Hematopoietic multipotent progenitor cell treated with erythropoietin and hydrocortisone succinate and interleukin-3 and kit ligand, for 17 days (in vitro differentiated cells): ENCODE results near the gene ARHGAP28.
"Not testable (repeated sequence)": the region's sequence is repeated elsewhere in the genome, so short reads cannot be mapped to it uniquely, and the experiment has no call there.

ENCODE experiments used
- DNase-seq: peaks from one replicate; pipeline ENCODE4 v3.0.0-alpha.2; 2015; ENCODE audit warnings: low spot score

Gene ARHGAP28

DNA sequence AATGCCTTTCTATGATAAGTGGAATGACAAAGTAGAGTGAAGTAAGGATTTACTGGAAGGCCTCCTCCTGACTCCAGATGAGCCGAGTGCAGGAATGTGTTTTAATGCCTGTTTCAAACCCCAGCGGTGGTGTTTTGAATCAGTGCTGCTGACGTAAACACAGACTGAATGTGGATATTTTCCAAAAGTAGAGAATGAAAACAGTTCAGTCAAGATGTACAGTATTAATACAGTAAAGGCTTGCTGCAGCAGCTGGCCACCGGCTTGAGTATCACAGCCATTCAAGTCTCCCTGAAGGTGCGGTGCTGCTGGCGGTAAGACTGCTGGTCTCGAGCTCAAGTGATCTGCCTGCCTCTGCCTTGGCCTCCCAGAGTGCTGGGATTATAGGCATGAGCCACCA lies 46.7 kb downstream of the ARHGAP28 start:
- DNase-seq, result no peak

DNA sequence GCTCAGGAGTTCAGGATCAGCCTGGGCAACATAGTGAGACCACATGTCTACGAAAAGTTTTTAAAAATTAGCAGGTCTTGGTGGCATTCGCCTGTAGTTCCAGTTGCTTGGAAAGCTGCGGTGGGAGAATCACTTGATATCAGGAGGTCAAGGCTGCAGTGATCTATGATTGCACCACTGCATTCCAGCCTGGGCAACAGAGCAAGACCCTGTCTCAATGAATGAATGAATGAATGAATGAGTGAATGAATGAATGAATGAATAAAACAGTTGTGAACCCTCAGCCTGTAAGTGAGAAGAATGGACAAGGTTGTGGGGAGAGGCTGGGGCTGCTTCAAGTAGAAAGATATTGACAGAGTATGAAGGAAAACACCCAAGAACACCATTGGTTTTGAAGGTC lies 48.0 kb downstream of the ARHGAP28 start:
- no peak for DNase-seq

DNA sequence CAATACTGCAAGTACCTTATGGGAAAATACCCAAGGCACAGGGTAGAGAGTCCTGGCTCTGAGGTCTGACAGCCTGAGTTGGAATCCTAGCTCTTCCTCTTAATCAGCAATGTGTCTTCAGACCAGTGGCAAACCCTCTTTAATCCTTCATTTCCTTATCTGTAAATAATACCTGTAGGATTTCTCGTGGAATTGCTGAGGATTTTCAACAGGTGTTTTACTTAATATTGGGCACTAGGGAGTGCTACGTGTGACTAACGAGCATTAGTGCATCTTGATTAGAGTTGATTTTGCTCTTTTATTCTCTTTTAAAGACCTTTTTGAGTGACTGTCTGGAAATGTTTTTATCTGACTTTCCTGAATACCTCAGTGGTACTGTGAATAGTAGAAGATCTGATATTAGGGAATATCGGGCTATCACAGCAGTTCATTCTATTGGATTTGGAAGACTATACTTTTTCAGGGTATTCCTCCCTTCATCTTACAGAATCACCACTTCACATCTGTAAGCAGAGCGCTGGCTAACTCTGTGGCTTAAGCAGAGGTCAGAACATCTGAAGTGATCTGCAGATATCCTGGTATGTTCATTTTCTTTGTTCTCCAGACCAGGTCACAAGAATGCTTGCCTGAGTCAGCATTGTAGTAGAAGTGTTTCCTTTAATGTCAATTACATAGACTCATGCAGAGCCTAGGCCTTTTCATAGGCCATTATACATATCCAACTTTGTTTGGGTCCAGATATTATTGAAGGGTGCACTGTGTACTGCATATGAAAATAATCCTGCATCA lies 49.1 kb downstream of the ARHGAP28 start:
- DNase-seq, result no peak

DNA sequence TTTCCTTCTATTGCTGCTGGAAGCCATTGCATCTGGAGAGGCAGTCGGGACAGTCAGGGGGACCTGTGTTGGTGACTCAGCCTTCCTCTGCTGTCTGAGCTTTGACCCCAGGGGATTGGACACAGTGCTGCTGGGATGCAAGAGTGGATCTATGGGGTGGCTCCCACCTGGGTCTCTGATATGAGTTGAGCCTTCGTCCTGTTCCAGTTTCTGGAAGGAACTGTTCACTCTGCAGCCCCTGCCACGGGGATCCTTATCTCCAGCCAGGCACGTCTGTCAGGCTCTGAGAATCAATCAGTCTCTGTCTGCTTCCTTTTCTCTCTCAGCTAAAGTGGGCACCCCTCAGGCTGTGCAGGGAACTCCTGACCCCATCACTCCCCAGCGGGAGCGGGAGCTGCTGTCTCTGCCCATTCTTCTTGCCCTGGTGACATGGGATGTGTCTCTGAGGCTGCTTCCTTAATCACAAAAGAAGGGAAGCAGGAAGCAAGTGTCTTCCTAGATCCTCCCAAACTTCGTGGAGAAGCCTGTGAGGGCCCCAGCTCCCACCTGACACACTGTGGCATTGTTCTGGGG lies 51.7 kb downstream of the ARHGAP28 start:
- no peak for DNase-seq

DNA sequence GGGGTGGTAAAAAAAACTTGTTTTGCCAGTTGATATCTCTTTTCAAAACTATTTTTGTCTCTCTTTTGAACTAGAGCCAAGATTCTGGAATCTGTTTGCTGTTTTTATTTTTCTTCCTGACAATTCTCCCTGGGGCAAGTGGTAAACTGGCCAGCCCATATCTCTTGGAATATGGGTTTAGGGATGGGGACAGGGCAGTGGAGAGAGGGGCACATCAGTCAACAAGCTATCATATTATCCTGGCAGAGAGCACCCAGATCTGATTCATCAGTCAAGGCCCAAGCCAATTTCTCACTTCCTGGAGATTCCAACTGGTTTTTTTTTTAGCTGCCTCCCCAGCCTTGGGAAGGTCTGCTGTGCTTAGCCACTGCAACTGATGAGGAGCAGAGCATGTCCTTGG lies 52.3 kb downstream of the ARHGAP28 start:
- no peak for DNase-seq

DNA sequence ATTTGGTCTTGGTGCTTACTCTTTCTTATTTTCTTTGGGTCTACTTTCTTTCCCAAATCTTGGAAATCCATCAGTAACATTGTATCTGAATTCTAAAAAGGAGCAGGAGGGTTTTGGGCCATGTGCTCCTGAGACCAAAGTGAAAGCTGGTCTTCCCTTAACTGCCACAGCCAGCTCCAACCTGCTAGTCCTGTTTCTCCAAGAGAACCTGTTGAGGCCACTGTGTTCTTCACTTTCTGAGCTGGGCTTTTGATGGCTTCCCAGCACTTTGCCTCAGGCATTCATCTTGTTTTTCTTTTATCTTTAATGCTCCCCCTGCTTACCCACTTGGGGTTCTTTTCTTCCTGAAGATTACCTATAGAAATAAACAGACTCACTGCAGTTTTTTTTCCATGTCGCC lies 53.3 kb downstream of the ARHGAP28 start:
- no peak for DNase-seq

DNA sequence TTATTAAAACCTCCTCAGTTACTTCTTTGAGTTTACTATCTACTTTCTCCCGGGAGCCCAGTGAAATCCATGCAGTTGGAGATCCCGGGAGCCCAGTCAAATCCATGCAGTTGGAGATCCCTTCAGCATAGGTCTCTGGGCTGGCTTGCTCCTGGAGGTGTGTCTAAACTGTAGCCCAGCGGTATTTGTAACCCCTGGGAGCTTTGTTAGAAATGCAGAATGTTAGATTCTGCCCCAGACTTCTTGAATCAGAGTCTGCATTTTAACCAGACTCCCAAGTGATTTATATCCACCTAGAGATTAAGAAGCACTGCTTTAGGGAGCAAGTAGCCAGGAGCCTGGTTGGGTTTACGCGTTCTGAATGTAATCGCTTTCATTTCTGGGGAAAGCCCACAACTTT lies 54.5 kb downstream of the ARHGAP28 start:
- no peak for DNase-seq

DNA sequence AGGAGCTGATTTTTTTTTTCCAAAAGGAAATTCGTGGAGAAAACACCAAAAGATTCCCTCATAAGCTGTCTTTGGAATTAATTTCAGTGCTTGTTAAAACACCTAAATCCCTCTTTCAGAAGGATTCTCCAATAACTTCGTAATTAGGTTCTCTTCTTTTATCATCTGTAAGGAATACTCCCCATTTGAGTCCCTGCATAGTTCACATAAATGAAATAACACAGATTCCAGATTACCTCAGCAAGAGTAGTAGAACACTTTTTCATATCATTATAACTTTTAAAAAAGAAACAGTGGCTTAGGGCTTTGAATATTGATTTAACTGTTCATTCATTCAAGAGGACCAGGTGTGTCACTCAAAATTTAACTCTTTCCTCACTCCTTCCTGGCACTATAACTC lies 55.5 kb downstream of the ARHGAP28 start:
- no peak for DNase-seq

DNA sequence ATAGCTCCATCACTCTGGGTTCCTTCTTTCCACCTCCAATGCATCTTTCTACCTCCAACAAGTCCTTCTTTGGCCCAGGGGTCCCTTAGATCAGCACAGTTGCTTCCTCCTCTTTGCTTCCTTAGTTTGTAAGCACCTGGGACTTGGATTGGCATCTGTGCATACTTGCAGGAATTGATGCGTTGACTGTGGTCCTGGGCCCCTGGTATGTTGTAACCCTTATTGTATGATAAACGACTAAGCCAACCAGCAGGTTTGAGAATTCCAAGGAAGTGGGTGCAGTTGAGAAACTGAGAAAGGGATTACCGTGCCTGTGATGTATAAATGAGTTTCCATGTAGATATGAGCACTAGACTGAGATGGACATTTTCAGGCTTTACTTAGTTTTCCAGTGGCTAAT lies 55.9 kb downstream of the ARHGAP28 start:
- DNase-seq, result no peak

DNA sequence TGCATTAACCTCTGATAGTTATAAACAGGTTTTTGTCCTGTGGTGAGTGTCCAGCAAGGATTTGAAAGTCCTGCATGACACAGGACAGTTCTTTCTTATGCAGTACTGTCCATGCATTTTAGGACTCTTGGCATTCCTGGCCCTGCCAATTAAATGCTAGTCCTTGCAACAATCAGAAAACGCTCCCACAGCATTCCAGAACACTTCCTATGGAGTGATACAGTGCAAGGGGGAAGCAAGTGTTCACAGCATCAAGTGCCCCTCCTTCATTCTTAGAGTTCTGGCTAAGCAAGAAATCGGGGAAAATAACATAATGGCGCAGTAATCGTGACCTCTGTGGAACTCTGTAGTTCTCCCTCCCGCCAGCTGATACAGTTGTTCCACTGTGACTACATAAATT lies 62.9 kb downstream of the ARHGAP28 start:
- no peak for DNase-seq

DNA sequence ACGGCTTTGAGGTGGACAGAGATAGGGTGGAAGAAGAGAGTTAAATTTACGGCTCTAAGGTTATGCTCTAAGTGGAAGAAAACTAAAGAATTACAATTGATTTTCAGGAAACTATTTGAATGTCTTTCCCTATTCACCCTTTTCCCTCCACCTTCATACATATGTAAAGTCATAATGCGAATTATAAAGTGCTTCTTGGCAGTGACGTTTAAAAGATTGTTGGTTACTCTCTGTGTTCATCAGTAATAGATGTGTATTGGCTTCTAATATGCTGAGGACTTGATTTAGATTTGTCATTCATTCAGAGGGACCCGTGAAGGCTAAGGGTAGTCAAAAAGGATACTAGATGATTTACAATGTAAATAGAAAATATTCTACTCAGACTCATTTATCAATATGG lies 63.9 kb downstream of the ARHGAP28 start:
- DNase-seq, result no peak

DNA sequence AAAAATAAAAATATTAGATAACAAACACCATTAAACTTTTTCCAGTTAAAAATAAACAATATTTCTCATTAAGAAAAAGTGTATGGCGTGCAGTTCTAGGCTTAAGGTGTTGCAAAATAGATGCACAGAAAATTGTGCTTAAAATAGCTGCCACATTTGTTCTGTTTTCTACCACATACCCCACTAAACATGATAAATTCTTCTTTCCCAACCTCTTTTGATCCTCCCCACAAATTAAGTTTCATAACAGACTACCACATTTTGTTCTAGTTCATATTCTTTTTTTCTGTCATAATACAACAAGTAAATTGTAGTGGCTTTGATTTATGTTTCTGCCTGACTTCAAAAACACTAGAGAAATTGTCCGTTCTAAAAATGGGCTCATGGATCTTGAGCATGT lies 64.5 kb downstream of the ARHGAP28 start:
- no peak for DNase-seq

DNA sequence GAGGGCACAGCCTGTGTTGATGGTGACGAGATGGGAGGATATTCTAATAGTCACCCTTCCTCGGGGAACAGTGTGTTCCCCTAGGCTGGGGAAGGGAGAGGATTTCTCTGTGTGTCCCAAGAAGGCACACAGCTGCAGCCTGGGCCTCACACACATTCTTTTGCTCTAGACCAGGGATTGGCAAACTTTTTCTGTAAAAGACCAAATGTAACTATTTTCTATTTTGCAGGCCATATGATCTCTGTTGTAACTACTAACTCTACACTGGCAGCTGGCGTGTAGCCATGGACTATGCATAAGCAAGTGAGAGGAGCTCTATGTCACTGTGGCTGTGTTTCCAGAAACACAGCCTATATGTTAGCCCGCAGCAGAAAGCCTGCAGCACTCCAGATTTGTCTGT lies 65.8 kb downstream of the ARHGAP28 start:
- DNase-seq, result no peak

DNA sequence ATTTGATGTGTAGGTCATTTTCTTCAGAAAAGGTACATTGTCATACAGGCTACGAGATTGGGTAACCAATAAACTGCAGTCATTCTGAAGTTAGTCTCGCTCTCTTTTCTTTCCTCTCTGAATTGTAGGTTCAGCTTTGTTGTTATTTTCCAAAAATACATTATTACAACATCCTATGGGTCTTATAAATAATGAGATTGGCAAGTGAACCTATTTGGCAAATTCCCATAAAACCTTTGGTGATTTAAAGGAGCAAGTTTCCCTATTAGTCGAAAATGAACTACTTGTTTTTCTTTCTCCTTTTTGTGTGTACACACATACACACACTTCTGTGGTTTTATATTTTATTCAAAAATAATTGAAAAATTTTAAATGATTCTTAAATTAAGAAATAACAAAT lies 67.0 kb downstream of the ARHGAP28 start:
- DNase-seq, result no peak

DNA sequence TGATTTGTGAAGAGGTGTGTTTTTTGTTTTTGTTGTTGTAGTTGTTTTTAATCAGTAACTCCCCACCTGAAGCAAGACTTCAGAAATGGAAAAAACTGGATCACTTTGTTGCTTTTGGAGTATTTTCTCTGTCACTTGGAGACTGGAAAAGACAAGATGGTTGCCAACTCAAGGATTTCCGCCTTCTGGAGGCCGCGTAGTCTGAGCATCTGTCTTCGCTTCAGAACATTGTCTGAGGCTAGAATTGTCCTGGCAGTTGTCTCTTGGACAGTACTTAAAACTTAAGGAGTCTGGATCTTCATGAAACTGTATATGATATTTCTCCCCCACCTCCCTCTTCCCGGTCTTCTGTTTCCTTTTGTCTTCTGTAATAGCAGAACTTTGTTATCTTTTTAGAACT lies 67.7 kb downstream of the ARHGAP28 start:
- no peak for DNase-seq

DNA sequence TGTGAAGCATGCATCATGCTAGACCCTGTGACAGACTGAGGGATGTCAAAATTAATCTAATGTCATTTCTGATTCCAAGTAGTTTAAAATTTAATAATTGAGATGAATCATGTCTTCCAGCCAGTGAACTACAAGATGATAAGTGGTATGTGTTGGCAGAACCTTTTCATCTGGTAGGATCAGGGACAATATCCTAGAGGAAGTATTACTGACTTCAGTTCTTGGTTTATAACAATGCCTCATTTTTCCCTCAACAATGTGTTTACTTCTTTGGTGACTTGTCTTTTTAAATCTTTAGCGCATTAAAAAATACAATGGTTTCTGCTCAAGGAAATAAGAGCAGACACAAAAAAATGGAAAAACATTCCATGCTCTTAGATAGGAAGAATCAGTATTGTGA lies 69.4 kb downstream of the ARHGAP28 start:
- no peak for DNase-seq

DNA sequence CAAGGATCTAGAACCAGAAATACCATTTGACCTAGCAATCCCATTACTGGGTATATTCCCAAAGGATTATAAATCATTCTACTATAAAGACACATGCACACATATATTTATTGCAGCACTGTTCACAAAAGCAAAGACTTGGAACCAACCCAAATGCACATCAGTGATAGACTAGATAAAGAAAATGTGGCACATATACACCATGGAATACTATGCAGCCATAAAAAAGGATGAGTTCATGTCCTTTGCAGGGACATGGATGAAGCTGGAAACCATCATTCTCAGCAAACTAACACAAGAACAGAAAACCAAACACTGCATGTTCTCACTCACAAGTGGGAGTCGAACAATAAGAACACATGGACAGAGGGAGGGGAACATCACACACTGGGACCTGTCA lies 70.8 kb downstream of the ARHGAP28 start:
- not testable (repeated sequence) for DNase-seq

DNA sequence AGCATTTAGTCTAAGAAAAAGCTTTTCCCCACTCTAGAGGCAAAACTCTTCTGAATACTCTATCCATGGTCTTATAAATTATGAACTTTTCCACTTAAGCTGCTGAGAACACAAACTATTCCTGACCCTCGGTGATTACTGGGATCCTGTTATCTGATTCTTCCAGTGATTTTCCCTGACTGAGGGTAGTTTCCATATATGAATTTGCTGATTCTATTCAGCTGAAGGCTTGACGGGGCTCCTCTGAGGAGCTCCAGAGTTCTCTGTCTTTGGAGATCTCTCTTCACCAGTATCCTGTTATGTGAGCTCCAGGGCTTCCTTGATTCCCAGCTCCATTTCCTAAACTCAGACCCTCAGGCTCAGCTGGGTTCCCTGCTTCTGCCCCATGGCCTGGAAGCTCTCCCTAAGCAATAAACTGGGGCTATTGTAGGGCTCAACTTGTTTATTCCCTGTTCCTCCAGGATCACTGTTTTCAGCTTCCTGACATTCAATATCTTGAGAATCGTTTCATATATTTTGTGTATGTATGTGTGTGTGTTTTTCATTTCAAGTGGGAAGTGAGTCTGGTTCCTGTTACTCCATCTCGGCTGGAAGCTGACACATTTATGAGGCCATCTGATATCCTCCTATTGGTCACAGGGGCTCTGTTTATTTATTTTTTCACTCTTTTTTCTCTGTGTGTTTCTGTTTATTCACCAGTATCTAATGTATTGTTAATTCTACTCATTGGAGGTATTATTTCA lies 78.2 kb downstream of the ARHGAP28 start:
- DNase-seq, result no peak

DNA sequence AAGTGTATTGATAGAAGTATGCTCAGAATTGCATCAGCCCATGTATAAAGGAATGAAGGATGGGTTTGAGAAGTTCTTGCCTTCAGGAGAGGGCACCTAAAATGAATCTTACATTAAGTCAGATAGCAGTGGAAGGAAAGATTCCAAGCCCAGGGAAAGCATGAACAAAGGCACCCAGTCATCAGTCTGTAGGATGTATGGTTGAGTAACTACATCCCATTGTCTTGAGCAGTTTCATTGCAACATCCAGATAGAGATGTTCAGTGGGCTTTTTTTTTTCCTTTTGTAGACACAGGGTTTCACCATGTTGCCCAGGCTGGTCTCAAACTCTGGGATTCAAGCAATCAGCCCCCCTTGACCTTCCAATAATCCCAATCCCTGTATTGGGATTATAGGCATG lies 80.7 kb downstream of the ARHGAP28 start:
- DNase-seq, result no peak

DNA sequence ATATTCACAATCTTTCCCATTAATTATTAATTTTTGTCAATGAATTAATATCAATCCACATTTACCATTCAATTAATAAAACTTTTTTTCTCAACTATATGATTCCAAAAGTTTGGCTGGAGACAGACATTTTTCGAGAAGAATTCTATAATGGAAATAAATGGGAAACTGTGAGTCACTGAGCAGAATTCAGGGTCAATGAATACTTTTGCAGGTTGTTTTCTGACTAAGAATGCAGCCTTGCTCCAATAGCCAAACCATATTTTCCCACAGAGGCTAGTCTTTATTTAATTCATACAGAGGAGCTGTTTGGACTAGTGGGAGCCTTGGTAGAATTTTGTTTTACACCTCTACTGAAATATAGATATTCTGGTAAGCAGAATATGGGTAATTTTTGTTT lies 82.3 kb downstream of the ARHGAP28 start:
- no peak for DNase-seq

DNA sequence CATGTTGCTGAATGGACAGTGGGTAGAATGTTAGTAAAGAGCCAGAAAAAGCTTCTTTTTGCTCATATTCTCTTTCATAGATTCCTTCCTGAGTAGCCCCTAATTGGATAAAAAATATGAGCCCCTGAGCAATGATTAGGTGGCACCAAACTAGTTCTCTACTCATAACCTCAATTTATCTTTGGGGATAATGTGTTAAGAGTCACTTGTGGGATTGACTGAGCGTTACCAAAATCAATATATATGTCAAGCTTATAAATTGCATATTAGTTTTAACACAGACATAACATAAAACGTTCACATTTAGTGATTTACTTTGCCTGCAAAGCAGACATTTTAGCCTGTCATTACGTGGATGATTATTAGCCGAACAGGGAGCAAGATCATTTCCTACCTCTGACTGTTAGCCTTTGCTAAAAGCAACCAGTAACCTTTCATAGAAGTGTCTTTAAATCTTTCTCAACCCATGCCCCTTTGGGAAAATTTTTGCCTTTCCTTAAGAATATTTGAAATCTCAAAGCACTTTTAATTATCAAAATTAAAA lies 85.4 kb downstream of the ARHGAP28 start:
- no peak for DNase-seq

DNA sequence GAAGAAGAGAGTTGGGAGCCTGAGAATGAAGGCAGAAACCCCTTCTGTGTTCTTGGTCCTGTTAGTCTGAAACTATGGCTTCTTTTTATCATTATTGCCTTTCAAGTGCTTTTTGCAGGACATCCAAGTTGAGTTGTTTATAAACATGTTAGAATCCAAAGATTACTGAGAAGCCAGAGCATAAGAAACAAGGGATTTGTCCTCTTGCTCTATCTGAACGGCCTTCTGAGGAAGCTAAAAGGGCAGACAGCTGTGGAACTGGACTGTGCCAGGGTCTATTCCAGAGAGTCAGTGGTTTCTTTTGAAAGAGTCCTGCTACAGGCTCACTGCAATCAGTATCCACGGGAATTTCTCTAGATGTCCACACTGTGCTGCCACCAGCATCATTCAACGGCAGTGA lies 86.6 kb downstream of the ARHGAP28 start:
- DNase-seq, result no peak

DNA sequence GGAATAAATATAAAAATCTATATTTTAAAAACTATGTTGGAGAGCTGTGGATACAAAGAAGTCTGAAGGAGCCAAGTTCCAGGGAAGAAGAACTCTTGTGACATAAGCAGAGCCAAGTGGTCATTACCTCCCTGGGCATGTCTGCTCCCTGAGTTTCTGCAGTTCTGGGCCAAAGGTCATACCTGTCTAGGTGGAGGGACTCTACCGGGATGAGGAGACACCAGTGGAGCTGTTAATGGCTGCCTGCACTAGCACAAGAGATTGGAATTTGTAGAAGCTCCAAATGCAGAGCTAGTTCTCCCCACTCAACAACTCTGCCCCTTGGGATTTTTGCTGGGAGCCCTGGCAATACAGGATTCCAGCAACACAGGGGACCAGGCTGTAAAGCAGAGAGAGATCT lies 89.8 kb downstream of the ARHGAP28 start:
- DNase-seq, result no peak
